GM12873 (cell line): ENCODE results near the gene MRAS.

Source experiments
- TF ChIP-seq, protein P1 (sequence below): IDR thresholded peaks from 2 replicates; pipeline ENCODE4 v1.5.1; 2012; ENCODE audit warnings: low read depth, mild to moderate bottlenecking, moderate library complexity, low read length, control low read depth; ENCODE audit not compliant: insufficient read depth; ENCODE audit errors: missing control alignments

Gene MRAS

DNA sequence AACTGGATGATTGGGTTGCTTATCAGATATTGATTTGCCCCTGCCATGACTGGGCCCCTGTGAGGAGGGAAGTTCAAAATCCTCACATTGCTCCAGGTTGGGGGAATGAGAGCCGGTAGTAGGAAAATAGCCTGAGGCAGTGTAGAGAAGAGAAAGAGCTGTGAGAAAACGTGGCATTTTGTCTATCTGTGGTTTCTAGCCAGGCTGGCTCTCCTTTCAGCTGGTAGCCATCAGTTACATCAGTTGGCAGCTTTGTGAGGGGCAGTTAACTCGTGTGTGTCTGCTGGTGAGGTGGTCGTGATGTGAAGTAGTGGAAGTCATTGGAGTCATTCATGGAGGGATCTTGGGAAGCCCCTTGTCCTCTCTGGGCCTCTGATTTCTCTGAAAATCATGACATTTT is 91.3 kb downstream of the MRAS start:
- TF ChIP-seq, protein P1, sequence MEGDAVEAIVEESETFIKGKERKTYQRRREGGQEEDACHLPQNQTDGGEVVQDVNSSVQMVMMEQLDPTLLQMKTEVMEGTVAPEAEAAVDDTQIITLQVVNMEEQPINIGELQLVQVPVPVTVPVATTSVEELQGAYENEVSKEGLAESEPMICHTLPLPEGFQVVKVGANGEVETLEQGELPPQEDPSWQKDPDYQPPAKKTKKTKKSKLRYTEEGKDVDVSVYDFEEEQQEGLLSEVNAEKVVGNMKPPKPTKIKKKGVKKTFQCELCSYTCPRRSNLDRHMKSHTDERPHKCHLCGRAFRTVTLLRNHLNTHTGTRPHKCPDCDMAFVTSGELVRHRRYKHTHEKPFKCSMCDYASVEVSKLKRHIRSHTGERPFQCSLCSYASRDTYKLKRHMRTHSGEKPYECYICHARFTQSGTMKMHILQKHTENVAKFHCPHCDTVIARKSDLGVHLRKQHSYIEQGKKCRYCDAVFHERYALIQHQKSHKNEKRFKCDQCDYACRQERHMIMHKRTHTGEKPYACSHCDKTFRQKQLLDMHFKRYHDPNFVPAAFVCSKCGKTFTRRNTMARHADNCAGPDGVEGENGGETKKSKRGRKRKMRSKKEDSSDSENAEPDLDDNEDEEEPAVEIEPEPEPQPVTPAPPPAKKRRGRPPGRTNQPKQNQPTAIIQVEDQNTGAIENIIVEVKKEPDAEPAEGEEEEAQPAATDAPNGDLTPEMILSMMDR: no peak

DNA sequence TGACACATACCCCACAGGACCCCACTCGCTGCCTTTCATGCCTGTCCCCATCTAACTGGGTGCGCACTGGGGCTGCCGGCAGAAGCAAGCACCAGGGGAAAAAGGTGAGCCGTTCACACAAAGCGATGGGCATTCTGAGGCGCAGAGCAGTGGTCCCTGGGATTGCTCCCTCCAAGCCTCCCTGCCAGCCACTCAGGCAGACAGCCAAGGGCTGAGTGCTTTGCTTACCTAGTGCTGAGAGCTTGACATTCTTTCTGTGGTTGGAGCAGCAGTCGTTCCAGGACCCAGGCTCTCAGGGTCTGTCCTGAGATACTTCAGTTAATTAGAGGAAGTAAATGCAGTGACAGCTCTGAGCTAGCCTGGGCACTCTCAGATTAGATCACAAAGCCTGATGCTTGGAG is 91.7 kb downstream of the MRAS start:
- TF ChIP-seq, protein P1: no peak

DNA sequence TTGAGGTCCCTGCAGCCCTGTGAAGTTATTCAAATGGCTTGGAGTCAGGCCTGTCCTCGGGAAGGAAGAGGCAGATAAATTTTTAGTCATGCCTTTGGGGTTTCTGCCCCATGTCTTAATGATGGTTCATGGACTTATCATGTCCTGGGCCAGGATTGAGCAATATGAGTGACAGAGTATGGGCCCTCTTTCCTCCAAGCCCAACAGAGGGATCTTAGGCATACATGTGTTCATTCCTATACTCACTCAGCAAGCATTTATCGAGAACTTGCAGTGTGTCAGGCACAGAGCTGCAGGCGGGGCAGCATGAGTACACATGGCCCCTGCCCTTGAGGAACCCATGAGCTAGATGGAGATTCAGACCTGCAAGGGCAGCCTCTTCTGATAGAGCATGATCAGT is 92.2 kb downstream of the MRAS start:
- TF ChIP-seq, protein P1: no peak

DNA sequence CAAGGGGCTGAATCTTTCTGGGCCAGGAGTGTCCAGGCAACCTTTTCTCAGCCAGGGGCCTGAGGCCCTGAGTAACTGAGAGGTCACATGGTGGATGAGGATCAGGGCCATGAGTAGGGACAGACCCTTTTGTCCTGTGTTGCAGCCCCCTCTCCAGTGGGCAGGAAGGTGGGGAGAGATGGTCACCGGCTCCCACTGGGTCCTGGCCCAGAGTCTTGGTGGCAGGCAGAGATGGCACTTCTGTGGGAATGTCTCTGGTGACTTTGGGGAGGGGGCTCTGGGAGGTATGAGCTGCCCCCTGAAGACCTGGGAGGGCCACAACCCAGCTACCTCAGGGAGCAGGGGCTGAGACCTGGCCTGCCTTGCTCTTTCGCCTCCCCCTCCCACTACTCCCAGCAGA is 92.9 kb downstream of the MRAS start:
- TF ChIP-seq, protein P1: no peak

DNA sequence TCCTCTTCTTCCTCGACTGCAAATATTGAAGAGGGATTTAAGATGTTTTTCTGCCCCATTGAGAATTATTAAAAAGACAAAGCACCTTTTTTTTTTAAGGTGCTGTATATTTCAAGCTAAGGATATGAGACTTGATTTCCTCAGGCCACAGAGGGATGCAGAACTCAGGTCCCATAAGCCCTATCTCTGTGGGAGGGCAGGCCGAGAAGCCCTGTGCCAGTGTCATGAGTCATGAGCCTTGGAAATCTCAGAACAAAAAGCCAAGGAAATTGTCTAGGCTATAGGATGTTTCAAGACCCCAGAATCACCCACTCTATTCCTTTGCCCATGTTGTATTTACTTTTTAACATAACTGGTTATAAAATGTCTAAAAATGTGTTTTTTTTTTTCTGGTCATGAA is 93.4 kb downstream of the MRAS start:
- TF ChIP-seq, protein P1: no peak

DNA sequence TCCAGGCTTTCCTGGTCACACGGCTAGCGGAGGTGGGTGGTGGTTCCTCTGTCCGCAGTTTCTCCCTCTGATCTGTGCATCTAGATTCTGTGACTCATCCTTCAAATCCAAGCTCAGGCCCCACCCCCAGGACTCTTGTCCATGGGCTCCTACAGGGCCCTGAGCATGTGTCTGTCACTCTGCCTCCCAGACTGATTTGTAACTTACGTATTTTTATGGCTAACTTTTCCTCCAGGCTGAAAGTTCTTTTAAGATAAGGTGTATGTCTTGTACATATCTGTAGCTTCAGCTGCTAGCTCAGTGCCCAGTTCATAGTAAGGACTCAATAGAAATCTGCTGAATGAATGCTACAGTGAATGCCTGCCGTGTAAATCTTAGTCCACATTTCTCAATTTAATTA is 94.1 kb downstream of the MRAS start:
- TF ChIP-seq, protein P1: no peak

DNA sequence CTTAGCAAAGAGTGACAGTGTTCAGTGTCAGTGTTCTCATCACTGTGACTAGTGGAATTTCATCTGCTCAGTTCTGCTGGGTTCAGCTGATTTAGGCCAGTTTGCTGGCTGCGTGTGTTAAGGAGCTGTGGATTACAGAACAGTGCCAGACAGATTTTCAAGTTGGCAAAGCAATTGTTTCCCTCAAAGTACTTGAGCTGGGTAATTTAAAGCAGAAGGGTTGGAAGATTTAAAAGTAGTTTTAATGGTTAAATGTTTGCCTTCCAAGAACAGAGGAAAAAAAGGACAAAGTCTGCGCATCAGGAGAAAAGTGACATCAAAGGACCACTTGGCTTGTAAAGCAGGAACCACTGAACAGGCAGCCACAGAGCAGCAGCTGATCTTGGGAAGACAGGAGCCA is 94.7 kb downstream of the MRAS start:
- TF ChIP-seq, protein P1: no peak
